ENCODE results near the gene MAGI2.

MAGI2 gene

DNA sequence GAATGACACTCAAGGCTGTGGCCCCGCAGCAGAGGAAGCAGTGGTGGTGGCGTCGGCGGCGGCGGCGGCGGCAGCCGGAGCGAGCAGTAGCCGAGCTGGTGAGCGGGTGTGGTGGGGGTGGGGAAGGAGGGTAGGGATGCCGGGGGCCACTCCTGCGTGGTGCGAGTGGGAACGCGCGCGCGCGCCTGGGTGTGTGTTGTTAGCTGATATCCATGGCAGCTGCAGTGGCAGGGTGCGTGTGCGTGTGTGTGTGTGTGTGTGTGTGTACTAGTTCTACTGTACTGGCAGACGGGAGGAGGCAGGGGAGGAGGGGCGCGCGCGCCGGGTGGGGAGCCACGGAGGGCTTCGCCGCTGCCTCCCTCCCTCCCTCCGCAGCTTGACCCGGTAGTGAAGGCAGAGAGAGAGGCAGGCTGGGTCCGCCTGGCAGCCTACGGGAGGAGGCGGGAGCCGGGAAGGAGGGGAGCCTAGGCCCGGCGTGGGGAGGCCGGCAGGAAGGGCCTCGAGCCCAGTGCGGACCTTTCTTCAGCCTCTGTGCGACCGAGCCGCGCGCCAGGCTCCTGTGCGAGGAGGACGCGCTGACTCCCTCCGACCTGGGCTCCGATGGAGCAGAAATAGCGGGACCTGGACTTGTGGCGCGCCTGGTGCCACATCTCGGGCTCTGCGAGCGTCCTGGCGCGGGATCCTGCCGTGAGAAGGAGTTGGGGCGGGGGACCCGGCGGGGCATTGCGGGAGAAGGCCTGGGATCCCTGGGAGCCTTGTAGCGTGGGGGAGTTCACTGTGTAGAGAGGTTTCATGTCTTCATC lies at the start of gene MAGI2:
TSS of gene MAGI2 (minus strand) at position 110 of the 803 bp plus-strand sequence. CDS start 347 bp downstream, outside the sequence.
- no peak for TF ChIP-seq ZNF274 (IDR thresholded peaks at IDR 0.05; ENCODE audit: low read depth, low read length)
- H3K4me3 ChIP-seq (ENCODE audit: low read length), result peak within 1 kb of the TSS; percentile 8; the same call in 1 of the 2 replicates

DNA sequence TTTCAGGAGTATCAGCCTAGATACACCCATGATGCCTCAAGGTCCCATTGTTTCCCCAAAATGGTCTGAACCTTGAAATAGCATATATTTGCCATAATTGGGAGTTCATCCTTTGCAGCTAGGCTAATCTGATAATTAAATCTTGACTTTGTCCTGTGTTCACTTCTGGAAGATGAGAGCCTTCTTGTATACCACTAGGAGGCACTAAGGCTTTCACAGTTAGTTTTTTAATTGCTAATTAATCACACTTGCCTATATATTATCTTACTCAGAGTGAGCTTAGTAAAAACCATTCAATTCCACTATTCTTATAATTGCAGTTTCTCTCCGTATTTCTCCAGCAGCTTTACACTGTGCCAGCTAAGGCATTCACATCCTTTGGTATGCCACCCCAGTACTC lies 48.7 kb upstream of the MAGI2 start:
- no peak for TF ChIP-seq ZNF274 (IDR thresholded peaks at IDR 0.05; ENCODE audit: low read depth, low read length)
- H3K4me3 ChIP-seq (ENCODE audit: low read length), result no peak overlapping the region

DNA sequence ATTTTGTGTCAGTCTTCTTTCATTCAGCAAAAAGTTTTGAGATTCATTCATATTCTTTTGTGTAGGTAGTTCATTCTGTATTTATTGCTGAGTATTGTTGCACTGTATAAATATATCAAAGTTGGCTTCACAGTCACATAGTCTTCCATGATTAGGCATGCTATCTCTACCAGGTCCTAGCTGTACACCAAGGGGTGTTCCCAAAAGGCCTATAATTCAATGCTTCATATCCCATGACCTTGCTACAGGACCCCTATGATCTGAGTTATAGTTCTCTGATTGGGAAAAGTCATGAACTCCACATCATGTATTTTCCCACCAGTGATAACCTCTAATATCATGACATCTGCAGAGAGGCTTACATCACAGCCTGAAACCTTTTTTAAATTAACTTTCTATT lies 47.3 kb upstream of the MAGI2 start:
- TF ChIP-seq ZNF274 (IDR thresholded peaks at IDR 0.05; ENCODE audit: low read depth, low read length), result no peak
- no peak overlapping the region for H3K4me3 ChIP-seq (ENCODE audit: low read length)

DNA sequence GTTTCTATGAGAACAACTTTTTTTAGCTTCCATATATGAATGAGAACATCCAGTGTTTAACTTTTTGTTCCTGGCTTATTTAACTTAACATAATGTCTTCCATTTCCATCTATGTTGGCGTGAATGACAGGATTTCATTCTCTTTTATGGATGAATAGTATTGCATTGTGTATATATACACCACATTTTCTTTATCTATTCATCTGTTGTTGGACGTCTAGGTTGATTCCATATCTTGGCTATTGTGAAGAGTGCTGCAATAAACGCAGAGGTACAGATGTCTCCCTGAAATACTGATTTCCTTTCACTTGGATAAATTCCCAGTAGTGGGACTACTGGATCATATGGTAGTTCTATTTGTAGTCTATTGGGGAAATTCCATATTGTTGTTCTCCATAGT lies 44.3 kb upstream of the MAGI2 start:
- TF ChIP-seq ZNF274 (IDR thresholded peaks at IDR 0.05; ENCODE audit: low read depth, low read length), result no peak
- no peak overlapping the region for H3K4me3 ChIP-seq (ENCODE audit: low read length)

DNA sequence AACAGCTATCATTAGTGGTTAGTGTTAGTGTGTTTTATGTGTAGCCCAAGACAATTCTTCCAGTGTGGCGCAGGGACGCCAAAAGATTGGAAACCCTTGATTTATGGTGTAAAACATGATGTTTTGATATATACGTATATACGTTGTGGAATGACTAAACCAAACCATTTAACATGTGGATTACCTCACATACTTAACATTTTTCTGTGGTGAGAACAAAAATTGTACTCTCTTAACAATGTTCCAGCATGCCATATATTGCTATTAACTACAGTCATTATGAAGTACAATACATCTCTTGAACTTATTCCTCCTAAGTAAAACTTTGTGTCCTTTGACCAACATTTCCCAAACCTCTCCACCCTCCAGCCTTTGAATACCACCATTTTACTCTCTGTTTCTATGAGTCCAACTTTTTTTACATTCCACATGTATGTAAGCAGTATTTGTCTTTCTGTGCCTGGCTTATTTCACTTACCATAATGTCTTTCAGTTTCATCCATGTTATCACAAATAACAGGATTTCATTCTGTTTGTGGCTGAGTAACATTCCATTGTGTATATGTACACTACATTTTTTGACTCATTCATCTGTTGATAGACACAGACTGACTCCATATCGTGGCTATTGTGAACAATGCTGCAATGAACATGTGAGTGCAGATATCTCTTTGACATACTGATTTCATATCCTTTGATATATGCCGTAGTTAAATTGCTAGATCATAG lies 42.2 kb upstream of the MAGI2 start:
- no peak overlapping the region for H3K4me3 ChIP-seq (ENCODE audit: low read length)
- no peak for TF ChIP-seq ZNF274 (IDR thresholded peaks at IDR 0.05; ENCODE audit: low read depth, low read length)

DNA sequence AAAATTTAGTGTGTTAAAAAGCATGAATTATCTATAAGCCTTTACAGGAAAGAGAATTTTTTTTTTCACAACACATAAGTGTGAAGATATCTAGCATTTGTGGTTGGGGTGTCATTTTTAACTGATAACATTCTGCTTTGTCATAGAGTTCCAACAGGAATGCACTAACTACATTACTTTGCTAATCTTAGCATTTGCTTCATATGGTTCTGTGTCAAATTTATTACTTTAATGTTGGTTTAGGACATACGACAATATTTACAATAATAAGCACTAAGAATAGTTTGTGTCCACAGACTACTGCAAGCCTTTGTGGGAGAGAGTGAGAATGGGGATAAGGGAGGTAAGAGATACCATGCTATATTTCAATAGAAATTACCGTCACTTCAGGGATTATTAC lies 40.6 kb upstream of the MAGI2 start:
- H3K4me3 ChIP-seq (ENCODE audit: low read length), result no peak overlapping the region
- TF ChIP-seq ZNF274 (IDR thresholded peaks at IDR 0.05; ENCODE audit: low read depth, low read length), result no peak

DNA sequence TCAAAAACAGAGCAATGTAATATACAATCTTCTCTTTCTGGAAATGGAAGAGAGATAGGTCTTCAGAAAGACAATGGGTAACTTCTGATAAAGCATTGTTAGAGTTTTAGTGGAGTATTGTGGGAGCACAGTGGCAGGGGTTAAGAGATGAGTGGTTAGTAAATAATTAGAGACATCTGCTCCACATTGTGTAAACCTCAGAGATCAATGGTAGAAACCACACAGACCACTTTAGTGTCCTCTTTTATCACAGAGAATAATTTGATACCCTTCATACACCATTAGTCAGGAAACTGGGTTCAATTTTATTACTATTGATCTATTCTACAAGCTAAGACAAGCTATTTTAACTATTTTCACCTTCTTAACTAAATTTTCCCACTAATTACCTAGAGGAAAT lies 35.9 kb upstream of the MAGI2 start:
- H3K4me3 ChIP-seq (ENCODE audit: low read length), result no peak overlapping the region
- TF ChIP-seq ZNF274 (IDR thresholded peaks at IDR 0.05; ENCODE audit: low read depth, low read length), result no peak

DNA sequence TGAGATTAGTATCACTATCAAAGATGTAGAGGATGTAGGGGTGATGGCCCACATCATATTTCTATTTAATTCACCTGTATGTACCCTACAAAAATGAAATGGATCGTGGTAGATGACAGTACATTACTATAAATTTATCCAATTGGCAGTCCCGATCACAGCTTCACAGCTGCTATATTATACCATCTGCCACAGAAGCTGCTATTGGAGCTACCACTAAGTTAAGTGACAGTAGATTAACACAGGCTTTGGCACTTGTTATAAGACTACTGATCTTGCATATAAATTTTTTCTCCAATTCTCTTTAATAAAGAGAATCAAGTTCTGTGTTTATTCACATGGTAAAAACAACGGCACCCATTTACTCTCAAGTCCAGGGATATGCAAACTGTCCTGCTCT lies 24.9 kb upstream of the MAGI2 start:
- H3K4me3 ChIP-seq (ENCODE audit: low read length), result no peak overlapping the region
- no peak for TF ChIP-seq ZNF274 (IDR thresholded peaks at IDR 0.05; ENCODE audit: low read depth, low read length)

DNA sequence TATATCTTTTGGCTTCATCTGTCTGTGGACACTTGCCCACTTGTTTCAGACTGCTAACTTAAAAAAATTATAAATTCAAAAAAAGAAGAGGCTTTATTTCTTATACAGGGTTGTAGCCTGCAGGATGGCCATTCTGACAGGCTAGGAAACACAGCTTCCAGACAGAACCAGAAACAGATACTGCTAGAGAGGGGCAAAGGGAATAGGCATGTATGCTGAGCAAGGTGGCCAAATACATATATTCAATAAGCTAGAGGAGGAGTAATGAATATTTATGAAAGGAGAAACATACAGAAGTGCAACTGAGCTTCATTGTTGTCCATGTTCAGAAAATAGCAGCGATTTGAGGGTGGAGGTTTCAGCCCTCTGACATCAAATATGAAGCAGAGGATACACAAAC lies 22.0 kb upstream of the MAGI2 start:
- TF ChIP-seq ZNF274 (IDR thresholded peaks at IDR 0.05; ENCODE audit: low read depth, low read length), result no peak
- H3K4me3 ChIP-seq (ENCODE audit: low read length), result no peak overlapping the region

DNA sequence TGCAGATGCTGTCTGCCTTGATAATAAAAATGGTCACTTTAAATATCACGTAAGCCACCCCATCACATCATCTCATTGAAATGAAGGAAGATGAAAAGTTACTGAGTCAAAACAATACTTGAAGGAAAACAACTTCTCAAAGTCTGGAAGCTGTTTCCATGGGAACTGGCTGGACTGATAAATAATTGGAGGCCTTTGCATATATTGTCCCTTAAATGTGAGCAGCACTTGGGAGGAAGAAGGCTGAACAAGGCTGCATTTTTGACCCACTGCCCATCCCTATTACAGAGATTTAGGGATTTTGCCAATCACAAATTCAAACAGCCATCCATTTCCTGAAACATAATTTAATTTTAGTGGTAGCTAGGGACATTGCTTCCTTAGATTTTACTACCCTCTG lies 18.2 kb upstream of the MAGI2 start:
- TF ChIP-seq ZNF274 (IDR thresholded peaks at IDR 0.05; ENCODE audit: low read depth, low read length), result no peak
- H3K4me3 ChIP-seq (ENCODE audit: low read length), result no peak overlapping the region

DNA sequence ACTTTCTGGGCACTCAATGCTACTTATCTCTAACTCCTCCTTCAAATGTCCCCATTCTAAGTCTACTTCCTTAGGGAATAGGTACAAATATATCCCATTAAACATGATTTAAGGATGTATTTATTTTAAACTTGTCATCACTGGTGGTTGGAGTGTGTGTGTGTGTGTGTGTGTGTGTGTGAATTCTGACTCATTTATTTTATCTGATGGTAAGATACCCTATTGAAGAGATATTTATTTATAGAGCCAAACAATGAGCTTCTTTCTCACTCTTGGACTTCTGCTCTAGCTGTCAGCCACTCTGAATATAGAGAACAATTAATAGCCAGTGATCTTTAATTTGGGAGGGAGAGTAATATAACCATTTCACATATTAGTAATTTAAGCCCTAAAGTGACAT lies 17.8 kb upstream of the MAGI2 start:
- no peak overlapping the region for H3K4me3 ChIP-seq (ENCODE audit: low read length)
- no peak for TF ChIP-seq ZNF274 (IDR thresholded peaks at IDR 0.05; ENCODE audit: low read depth, low read length)

DNA sequence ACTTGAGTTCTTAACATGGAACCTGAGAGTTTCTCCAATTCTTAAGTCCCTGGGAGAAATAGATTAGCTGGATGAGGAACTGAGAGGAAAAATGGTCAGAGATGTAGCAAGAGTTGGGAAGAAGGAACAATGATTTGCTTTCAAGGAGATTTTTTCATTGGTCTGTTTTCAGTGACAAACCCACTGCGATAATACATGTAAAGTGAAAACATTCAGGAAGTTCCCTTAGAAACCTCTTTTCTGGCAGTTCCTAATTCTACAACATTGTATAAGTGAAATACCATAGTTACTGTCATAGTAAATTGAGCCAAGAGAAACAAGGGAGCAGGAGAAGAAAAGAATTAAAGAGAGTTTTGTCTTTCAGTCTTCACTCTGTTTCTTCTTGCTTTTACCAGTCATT lies 12.1 kb upstream of the MAGI2 start:
- TF ChIP-seq ZNF274 (IDR thresholded peaks at IDR 0.05; ENCODE audit: low read depth, low read length), result no peak
- no peak overlapping the region for H3K4me3 ChIP-seq (ENCODE audit: low read length)

DNA sequence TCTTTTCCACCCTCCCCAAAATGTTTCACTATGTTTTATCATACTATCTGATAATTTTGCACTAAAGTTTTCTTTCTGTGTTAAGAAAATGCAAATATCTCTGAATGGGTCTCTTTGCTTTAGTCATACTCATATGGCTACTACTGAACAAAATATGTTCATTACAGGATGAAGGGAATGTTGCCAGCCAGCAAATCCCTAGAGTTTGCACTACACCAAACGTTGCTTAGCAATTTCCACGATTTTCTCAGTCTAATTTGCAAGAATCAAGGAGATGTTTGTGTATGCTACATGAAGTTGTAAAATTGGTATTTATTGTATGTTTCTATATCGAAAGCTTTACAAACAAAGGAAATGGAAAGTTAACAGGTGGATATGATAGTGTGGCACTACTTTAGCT lies 10.6 kb upstream of the MAGI2 start:
- TF ChIP-seq ZNF274 (IDR thresholded peaks at IDR 0.05; ENCODE audit: low read depth, low read length), result no peak
- no peak overlapping the region for H3K4me3 ChIP-seq (ENCODE audit: low read length)

DNA sequence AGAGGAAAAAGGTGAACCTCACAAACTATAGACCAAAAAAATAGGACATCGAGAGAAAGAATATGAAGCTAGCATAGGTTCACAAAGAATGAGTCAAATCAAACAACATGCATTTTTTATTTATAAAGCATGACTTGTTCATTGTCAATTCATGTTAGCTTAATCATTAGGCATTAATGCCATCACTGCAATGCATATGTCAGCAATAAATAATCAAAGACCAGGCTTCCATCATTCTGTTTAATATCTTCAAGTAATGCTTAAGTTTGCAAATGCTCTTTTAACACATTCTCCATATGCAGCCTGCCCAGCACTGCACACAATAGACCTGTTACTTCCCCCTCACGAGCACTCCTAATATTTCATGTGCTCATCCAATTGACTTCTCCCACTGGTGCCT lies 8.9 kb upstream of the MAGI2 start:
- no peak for TF ChIP-seq ZNF274 (IDR thresholded peaks at IDR 0.05; ENCODE audit: low read depth, low read length)
- no peak overlapping the region for H3K4me3 ChIP-seq (ENCODE audit: low read length)

DNA sequence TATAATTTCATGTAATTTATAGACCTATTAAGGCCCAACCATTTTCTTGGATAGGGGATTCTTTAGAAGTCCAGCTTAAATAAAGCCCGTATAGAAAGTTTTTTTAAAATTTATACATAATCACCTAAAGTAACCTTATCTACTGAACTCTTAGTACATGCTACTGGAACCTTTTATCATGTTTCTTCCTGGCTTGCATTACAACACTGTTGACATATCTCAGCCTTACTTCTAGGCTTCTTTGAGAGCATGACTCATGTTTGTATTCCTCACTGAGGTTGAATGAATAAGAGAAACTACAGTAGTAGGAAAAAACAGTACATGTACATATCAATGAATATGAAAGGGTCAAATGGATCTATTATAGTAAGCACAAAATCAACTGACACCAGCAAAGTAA lies 8.2 kb upstream of the MAGI2 start:
- H3K4me3 ChIP-seq (ENCODE audit: low read length), result no peak overlapping the region
- TF ChIP-seq ZNF274 (IDR thresholded peaks at IDR 0.05; ENCODE audit: low read depth, low read length), result no peak
